ENCODE measurements around the gene PPIL6. TPM values are rescaled to one million over a fixed set of nuclear protein-coding genes. Genes with fewer than 3 reads are reported as not detected.

PPIL6 gene
- polyA plus RNA-seq, 2 donors: 0.16 to 0.82 TPM

DNA sequence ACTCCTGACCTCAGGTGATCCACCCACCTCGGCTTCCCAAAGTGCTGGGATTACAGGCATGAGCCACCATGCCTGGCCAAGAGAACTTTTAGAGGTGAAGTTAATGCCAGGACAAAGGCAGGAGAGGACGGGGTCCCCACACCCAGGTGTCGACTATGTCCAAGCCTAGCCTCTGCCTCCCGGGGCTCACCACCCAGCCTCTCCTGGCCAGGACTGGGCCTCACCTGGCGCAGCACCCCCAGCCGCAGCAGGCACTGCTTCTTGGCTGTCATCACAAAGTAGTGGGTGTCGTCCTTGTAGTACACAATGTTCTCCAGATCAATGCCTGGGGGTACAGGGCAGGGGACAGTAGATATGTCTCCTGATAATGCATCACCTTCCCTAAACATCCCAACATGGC is 10.9 kb upstream of the PPIL6 start:
- Histone ChIP-seq H3K9me3 (ENCODE audit: control insufficient read depth in 2 of 2, insufficient read depth in 1 of 2, low read depth in 1 of 2, low read length in 1 of 2) (peaks cover 0 to 2% of the 10 kb centered on the region in 2 donors), H3K4me3 (ENCODE audit: low read depth in 1 of 2, low read length in 2 of 2) (no peak overlapping the region), H3K36me3 (ENCODE audit: control insufficient read depth in 2 of 2, insufficient read depth in 2 of 2, low read length in 1 of 2) (peaks cover 0 to 4% of the 10 kb centered on the region in 2 donors), H3K27ac (ENCODE audit: low read depth in 2 of 2, low read length in 1 of 2) (no peak overlapping the region), H3K27me3 (ENCODE audit: control insufficient read depth in 1 of 2, insufficient read depth in 2 of 2, low read length in 2 of 2) (no peaks in the 10 kb centered on the region), H3K4me1 (ENCODE audit: control insufficient read depth in 2 of 2, insufficient read depth in 2 of 2, low read length in 1 of 2) (peaks cover 13 to 23% of the 10 kb centered on the region in 2 donors)
- WGBS, 2 donors: 81 to 91% methylated on average over 7 of the region's 7 CpGs

DNA sequence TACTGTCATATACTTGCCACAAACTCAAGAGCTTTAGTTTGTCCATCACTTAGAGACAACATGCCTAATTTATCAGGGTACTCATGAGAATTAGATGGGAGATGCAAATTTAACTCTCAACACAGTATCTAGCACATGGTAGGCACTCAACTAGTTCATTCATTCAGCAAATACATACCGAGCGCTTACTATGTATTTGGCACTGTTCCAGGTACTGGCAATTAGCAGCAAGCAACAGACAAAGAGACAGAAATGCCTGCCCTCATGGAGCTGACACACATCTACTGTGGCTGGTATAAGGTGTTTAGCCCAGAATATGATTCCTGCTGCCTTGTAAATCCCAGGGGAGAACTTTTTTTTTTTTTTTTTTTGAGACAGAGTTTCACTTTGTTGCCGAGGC is 10.4 kb upstream of the PPIL6 start:
- peaks cover 10 to 17% of the 10 kb centered on the region in 2 donors for H3K4me1 ChIP-seq (ENCODE audit: control insufficient read depth in 2 of 2, insufficient read depth in 2 of 2, low read length in 1 of 2)
- no peaks in the 10 kb centered on the region for H3K27me3 ChIP-seq (ENCODE audit: control insufficient read depth in 1 of 2, insufficient read depth in 2 of 2, low read length in 2 of 2)
- H3K9me3 ChIP-seq (ENCODE audit: control insufficient read depth in 2 of 2, insufficient read depth in 1 of 2, low read depth in 1 of 2, low read length in 1 of 2): peaks cover 0 to 2% of the 10 kb centered on the region in 2 donors
- WGBS, 2 donors: 69% methylated on average over 3 of the region's 3 CpGs
- H3K4me3 ChIP-seq (ENCODE audit: low read depth in 1 of 2, low read length in 2 of 2): no peak overlapping the region
- H3K27ac ChIP-seq (ENCODE audit: low read depth in 2 of 2, low read length in 1 of 2): no peak overlapping the region
- H3K36me3 ChIP-seq (ENCODE audit: control insufficient read depth in 2 of 2, insufficient read depth in 2 of 2, low read length in 1 of 2): peaks cover 3 to 9% of the 10 kb centered on the region in 2 donors

DNA sequence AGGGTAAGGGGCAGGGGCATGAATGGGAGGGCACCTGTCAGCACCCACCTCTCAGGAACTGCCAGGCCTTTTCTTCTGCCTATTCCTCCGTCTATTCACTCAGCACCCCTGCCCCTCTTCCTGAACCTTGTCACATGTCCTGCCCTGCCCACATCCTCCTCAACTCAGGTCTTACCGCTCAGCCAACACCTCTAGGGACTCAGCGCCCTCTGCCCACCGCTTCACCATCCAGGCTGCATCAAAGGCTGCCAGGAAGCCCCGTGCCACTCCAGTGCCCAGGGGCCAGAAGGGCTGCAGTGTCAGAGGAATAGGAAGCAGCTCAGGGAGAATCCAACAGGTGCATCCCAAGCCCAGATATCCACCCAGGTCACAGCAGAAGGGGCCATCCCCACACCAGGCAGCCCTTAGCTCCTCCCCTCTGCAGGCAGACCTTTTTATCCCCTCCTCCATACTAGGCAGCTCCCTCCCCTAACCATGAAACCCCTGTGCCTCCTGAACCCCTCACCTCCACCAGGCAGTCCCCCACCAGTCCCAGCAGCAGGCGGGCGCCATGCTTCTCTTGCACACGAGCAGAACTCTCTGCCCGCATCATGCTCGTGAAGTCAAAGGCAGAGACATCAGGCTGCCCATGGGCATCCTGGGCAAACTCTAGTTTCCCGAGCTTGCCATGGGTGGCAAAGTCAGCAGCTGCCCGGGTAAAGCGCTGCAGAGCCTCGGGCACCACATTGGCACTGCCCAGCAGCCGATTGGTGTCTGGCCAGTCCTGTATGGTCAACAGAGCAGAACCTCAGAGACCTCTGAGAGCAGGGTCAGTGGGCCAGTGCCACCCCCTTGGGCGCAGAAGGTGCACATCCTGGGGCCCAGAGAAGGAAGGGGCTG is 9.6 kb upstream of the PPIL6 start:
- peaks cover 0 to 2% of the 10 kb centered on the region in 2 donors for H3K9me3 ChIP-seq (ENCODE audit: control insufficient read depth in 2 of 2, insufficient read depth in 1 of 2, low read depth in 1 of 2, low read length in 1 of 2)
- no peaks in the 10 kb centered on the region for H3K27me3 ChIP-seq (ENCODE audit: control insufficient read depth in 1 of 2, insufficient read depth in 2 of 2, low read length in 2 of 2)
- WGBS, 2 donors: 77% methylated on average over 16 of the region's 16 CpGs
- H3K4me1 ChIP-seq (ENCODE audit: control insufficient read depth in 2 of 2, insufficient read depth in 2 of 2, low read length in 1 of 2): peaks cover 10 to 16% of the 10 kb centered on the region in 2 donors
- H3K27ac ChIP-seq (ENCODE audit: low read depth in 2 of 2, low read length in 1 of 2): no peak overlapping the region
- peaks cover 10 to 16% of the 10 kb centered on the region in 2 donors for H3K36me3 ChIP-seq (ENCODE audit: control insufficient read depth in 2 of 2, insufficient read depth in 2 of 2, low read length in 1 of 2)
- no peak overlapping the region for H3K4me3 ChIP-seq (ENCODE audit: low read depth in 1 of 2, low read length in 2 of 2)

DNA sequence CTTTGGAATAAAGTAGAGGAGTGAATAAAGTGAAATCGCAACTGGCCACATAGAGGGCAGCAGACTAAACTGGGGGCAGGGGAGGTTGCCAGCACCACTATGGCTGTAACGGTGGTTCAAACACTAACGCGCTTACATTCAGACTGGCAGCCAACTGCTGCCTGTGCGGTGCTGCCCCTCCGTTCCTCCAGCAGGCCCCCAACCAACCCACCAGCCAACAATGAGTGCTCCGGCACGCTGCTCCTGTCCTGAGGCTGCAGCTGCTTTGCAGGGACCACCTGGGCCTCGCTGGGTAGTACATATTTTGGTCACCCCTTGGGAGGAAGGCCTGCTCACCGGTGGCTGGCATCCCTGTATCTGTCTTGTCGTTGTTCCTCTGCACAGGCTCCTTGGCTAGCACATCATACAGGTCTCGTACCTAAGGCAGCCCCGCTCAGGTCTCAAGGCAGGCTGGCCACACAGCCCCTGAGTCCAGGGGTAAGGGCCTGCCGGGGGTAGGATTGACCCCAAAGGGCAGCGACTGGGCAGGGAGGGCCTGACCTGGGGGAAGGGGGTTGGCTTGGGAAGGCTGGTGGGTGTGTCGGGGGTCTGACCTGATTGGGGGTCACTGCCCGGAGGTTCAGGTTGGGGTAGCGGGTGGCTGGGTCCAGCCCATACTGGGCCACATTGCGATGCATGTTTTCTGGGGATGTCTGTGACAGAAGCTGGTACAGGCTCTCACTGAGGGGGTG is 8.8 kb upstream of the PPIL6 start:
- 77 to 83% methylated on average over 18 to 19 of the region's 19 CpGs for WGBS, 2 donors
- Histone ChIP-seq H3K27ac (ENCODE audit: low read depth in 2 of 2, low read length in 1 of 2) (no peak overlapping the region), H3K27me3 (ENCODE audit: control insufficient read depth in 1 of 2, insufficient read depth in 2 of 2, low read length in 2 of 2) (no peaks in the 10 kb centered on the region), H3K4me1 (ENCODE audit: control insufficient read depth in 2 of 2, insufficient read depth in 2 of 2, low read length in 1 of 2) (peaks cover 10 to 14% of the 10 kb centered on the region in 2 donors), H3K4me3 (ENCODE audit: low read depth in 1 of 2, low read length in 2 of 2) (no peak overlapping the region), H3K36me3 (ENCODE audit: control insufficient read depth in 2 of 2, insufficient read depth in 2 of 2, low read length in 1 of 2) (peaks cover 11 to 18% of the 10 kb centered on the region in 2 donors), H3K9me3 (ENCODE audit: control insufficient read depth in 2 of 2, insufficient read depth in 1 of 2, low read depth in 1 of 2, low read length in 1 of 2) (peaks cover 0 to 2% of the 10 kb centered on the region in 2 donors)

DNA sequence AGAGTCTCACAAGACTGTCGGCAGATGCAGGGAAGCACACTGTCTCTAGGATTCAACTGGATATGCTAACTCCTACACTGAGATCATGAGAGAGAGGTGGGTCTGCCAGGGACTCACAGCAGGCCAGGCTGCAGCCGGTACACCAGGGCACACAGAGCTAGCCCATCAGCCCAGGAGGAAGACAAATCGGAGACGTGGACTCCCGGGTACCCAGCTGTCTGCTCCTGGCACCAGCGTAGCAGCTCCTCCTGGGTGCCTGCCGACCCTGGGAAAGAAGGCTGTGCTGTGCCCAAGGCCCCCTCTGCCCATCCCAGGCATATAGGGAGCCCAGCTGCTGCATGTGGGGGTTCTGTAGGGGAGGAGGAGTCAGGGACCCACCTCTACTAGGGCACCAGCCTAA is 8.2 kb upstream of the PPIL6 start:
- Histone ChIP-seq H3K9me3 (ENCODE audit: control insufficient read depth in 2 of 2, insufficient read depth in 1 of 2, low read depth in 1 of 2, low read length in 1 of 2) (peaks cover 0 to 2% of the 10 kb centered on the region in 2 donors), H3K27me3 (ENCODE audit: control insufficient read depth in 1 of 2, insufficient read depth in 2 of 2, low read length in 2 of 2) (no peaks in the 10 kb centered on the region), H3K4me1 (ENCODE audit: control insufficient read depth in 2 of 2, insufficient read depth in 2 of 2, low read length in 1 of 2) (peaks cover 6 to 14% of the 10 kb centered on the region in 2 donors), H3K36me3 (ENCODE audit: control insufficient read depth in 2 of 2, insufficient read depth in 2 of 2, low read length in 1 of 2) (peaks cover 11 to 22% of the 10 kb centered on the region in 2 donors), H3K4me3 (ENCODE audit: low read depth in 1 of 2, low read length in 2 of 2) (no peak overlapping the region), H3K27ac (ENCODE audit: low read depth in 2 of 2, low read length in 1 of 2) (no peak overlapping the region)
- 60 to 62% methylated on average over 7 of the region's 7 CpGs for WGBS, 2 donors

DNA sequence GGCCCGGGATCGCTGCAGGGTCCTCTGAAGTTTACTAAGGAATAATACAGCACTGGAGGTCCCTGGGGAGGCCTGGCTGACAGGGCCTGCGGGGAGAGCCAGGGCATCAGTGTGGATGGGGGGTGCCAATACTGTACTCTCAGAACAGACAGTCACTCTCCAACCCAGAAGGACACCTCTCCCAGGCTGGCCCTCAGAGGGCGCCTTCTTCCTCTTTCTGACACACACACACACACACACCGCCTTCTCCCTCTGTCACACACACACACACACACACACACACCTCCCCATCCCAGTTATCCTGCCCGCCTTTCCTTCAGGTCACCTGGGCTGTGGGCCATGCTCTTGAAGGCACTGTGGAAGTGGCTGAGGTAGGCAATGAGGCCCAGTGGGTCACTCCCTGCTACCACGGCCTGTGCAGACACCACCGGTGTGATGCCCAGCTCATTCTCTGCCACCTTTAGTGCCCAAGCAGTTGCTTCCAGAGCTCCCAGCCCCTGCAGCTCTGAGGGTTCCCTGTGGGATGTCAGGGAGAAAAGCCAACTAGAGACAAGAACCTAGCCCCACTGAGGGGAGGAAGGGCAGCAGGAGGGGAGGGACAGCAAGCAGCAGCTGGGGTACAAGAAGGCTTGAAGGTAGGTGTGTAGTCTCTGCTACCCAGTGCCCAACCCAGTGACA is 7.6 kb upstream of the PPIL6 start:
- Histone ChIP-seq H3K36me3 (ENCODE audit: control insufficient read depth in 2 of 2, insufficient read depth in 2 of 2, low read length in 1 of 2) (peaks cover 11 to 26% of the 10 kb centered on the region in 2 donors), H3K4me3 (ENCODE audit: low read depth in 1 of 2, low read length in 2 of 2) (no peak overlapping the region), H3K27me3 (ENCODE audit: control insufficient read depth in 1 of 2, insufficient read depth in 2 of 2, low read length in 2 of 2) (no peaks in the 10 kb centered on the region), H3K9me3 (ENCODE audit: control insufficient read depth in 2 of 2, insufficient read depth in 1 of 2, low read depth in 1 of 2, low read length in 1 of 2) (no peaks in the 10 kb centered on the region), H3K27ac (ENCODE audit: low read depth in 2 of 2, low read length in 1 of 2) (no peak overlapping the region), H3K4me1 (ENCODE audit: control insufficient read depth in 2 of 2, insufficient read depth in 2 of 2, low read length in 1 of 2) (peaks cover 2 to 13% of the 10 kb centered on the region in 2 donors)
- 77 to 81% methylated on average over 8 of the region's 8 CpGs for WGBS, 2 donors

DNA sequence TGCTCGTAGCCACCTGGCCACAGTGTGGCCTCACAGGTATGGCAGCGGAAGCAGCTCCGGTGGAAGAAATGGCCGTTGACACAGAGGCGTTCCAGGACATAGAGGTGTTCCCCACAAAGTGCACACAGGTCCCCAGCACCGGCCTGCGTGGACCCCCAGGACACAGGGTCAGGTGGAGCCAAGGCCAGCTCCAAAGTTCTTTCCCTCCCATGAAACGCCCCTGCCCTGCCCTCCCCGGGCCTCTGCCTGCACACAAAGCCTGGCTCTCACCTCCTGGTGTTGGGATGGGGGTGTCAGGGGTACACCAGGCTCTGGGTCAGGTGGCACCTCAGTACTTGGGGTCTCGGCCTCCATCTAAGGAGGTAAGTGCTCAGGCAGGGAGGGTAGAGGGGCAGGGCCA is 6.7 kb upstream of the PPIL6 start:
- Histone ChIP-seq H3K27ac (ENCODE audit: low read depth in 2 of 2, low read length in 1 of 2) (no peak overlapping the region), H3K27me3 (ENCODE audit: control insufficient read depth in 1 of 2, insufficient read depth in 2 of 2, low read length in 2 of 2) (no peaks in the 10 kb centered on the region), H3K36me3 (ENCODE audit: control insufficient read depth in 2 of 2, insufficient read depth in 2 of 2, low read length in 1 of 2) (peaks cover 11 to 35% of the 10 kb centered on the region in 2 donors), H3K4me1 (ENCODE audit: control insufficient read depth in 2 of 2, insufficient read depth in 2 of 2, low read length in 1 of 2) (peaks cover 6 to 20% of the 10 kb centered on the region in 2 donors), H3K9me3 (ENCODE audit: control insufficient read depth in 2 of 2, insufficient read depth in 1 of 2, low read depth in 1 of 2, low read length in 1 of 2) (no peaks in the 10 kb centered on the region), H3K4me3 (ENCODE audit: low read depth in 1 of 2, low read length in 2 of 2) (no peak overlapping the region)
- WGBS, 2 donors: 87 to 94% methylated on average over 10 of the region's 10 CpGs

DNA sequence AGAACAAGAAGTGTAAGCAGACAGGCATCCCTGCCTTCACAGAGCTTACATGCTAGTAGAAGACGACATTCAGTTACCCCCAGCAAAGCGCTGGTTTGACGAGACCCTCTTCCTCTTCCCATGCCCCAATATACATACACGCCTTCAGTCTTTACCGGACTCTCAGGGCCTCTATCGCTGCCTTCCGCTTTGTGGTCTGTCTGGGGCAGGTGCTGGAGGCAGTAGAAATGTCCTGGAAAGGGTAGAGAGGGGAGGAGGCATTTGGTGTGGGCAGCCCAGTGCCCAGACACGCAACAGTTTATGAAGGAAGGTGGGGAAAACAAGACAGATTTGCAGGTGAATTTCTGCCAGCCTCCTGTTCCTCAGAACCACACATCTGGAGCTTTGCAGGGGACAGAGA is 6.1 kb upstream of the PPIL6 start:
- WGBS, 2 donors: 76 to 91% methylated on average over 8 of the region's 8 CpGs
- H3K4me3 ChIP-seq (ENCODE audit: low read depth in 1 of 2, low read length in 2 of 2): no peak overlapping the region
- H3K27me3 ChIP-seq (ENCODE audit: control insufficient read depth in 1 of 2, insufficient read depth in 2 of 2, low read length in 2 of 2): no peaks in the 10 kb centered on the region
- peaks cover 11 to 35% of the 10 kb centered on the region in 2 donors for H3K36me3 ChIP-seq (ENCODE audit: control insufficient read depth in 2 of 2, insufficient read depth in 2 of 2, low read length in 1 of 2)
- no peaks in the 10 kb centered on the region for H3K9me3 ChIP-seq (ENCODE audit: control insufficient read depth in 2 of 2, insufficient read depth in 1 of 2, low read depth in 1 of 2, low read length in 1 of 2)
- peaks cover 8 to 23% of the 10 kb centered on the region in 2 donors for H3K4me1 ChIP-seq (ENCODE audit: control insufficient read depth in 2 of 2, insufficient read depth in 2 of 2, low read length in 1 of 2)
- no peak overlapping the region for H3K27ac ChIP-seq (ENCODE audit: low read depth in 2 of 2, low read length in 1 of 2)

DNA sequence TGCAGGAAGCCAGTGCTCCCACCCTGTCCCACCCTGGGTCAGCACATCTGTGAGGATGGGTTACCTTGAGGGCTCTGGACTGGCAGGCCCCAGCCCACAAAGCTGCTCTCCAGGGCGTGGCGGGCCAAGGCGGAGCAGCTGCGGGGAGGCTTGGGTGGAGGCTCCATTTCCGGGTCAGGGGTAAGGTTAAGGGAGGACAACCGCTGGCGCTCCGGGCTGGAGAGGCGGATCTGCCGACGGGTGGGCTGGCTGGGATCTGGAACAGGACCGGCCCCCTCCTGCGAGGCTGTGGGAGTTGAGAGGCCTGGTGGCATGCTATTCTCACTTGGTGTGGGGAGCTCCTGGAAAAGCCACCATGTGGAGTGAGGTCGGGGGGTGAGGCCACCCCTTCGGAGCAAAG is 5.6 kb upstream of the PPIL6 start:
- H3K4me3 ChIP-seq (ENCODE audit: low read depth in 1 of 2, low read length in 2 of 2): no peak overlapping the region
- H3K27ac ChIP-seq (ENCODE audit: low read depth in 2 of 2, low read length in 1 of 2): no peak overlapping the region
- H3K4me1 ChIP-seq (ENCODE audit: control insufficient read depth in 2 of 2, insufficient read depth in 2 of 2, low read length in 1 of 2): peaks cover 8 to 27% of the 10 kb centered on the region in 2 donors
- WGBS, 2 donors: 82 to 88% methylated on average over 15 of the region's 15 CpGs
- H3K9me3 ChIP-seq (ENCODE audit: control insufficient read depth in 2 of 2, insufficient read depth in 1 of 2, low read depth in 1 of 2, low read length in 1 of 2): no peaks in the 10 kb centered on the region
- no peaks in the 10 kb centered on the region for H3K27me3 ChIP-seq (ENCODE audit: control insufficient read depth in 1 of 2, insufficient read depth in 2 of 2, low read length in 2 of 2)
- peaks cover 11 to 35% of the 10 kb centered on the region in 2 donors for H3K36me3 ChIP-seq (ENCODE audit: control insufficient read depth in 2 of 2, insufficient read depth in 2 of 2, low read length in 1 of 2)

Measured in esophagus (tissue), 2 donors.